Raji (cell line): ENCODE data around the gene MYO5B.

Experiments used
- POLR2A ChIP-seq: IDR thresholded peaks from 2 replicates; pipeline ENCODE4 v1.6.1; 2011; ENCODE audit warnings: low read depth, low read length, control low read depth; ENCODE audit not compliant: insufficient read depth

The MYO5B gene

GRCh38 chr18:50162486-50163304 lies 32.3 kb downstream of the MYO5B start:
- no peak for TF ChIP-seq POLR2A

- no peak for TF ChIP-seq POLR2A
These were observed 33.2 kb downstream of the MYO5B start for GRCh38 chr18:50161597-50162205.

- no peak for TF ChIP-seq POLR2A
These were observed 35.3 kb downstream of the MYO5B start for GRCh38 chr18:50159654-50160046.

- no peak for TF ChIP-seq POLR2A
These were observed 35.9 kb downstream of the MYO5B start for GRCh38 chr18:50158866-50159653.

GRCh38 chr18:50155406-50155805 lies 39.5 kb downstream of the MYO5B start:
- no peak for TF ChIP-seq POLR2A

GRCh38 chr18:50154420-50154819 lies 40.5 kb downstream of the MYO5B start:
- no peak for TF ChIP-seq POLR2A

- TF ChIP-seq POLR2A = no peak
These were observed 42.0 kb downstream of the MYO5B start for GRCh38 chr18:50152900-50153299.

GRCh38 chr18:50151926-50152325 lies 43.0 kb downstream of the MYO5B start:
- TF ChIP-seq POLR2A = no peak

GRCh38 chr18:50144540-50144939 lies 50.4 kb downstream of the MYO5B start:
- TF ChIP-seq POLR2A = no peak

GRCh38 chr18:50143886-50144285 lies 51.1 kb downstream of the MYO5B start:
- no peak for TF ChIP-seq POLR2A

GRCh38 chr18:50143294-50143693 lies 51.7 kb downstream of the MYO5B start:
- TF ChIP-seq POLR2A = no peak

GRCh38 chr18:50142441-50143120 lies 52.4 kb downstream of the MYO5B start:
- no peak for TF ChIP-seq POLR2A

GRCh38 chr18:50138181-50139064 lies 56.5 kb downstream of the MYO5B start:
- TF ChIP-seq POLR2A = no peak

GRCh38 chr18:50135903-50136302 lies 59.0 kb downstream of the MYO5B start:
- no peak for TF ChIP-seq POLR2A
